Lower leg skin (tissue), 4 donors: ENCODE data around the gene LITAF. TPM values are rescaled to one million over a fixed set of nuclear protein-coding genes. Genes with fewer than 3 reads are reported as not detected.
"Not testable (repeated sequence)": the region's sequence is repeated elsewhere in the genome, so short reads cannot be mapped to it uniquely, and the experiment has no call there.

Source experiments
- DNase-seq, 2 donors: peaks; one replicate each; pipeline ENCODE4 v3.0.0-alpha.2; 2019; ENCODE audit warnings: low spot score in 2 of 2
- H3K4me3 ChIP-seq: fragments of 200-600 bp; sonication (generic); 2 replicates; pipeline ENCODE4 v1.5.1; 2017; ENCODE audit warnings: mild to moderate bottlenecking, low read depth; ENCODE audit not compliant: poor library complexity, severe bottlenecking
- CTCF ChIP-seq, 3 donors: fragments of 450-650 bp; IDR thresholded peaks; one replicate each; pipeline ENCODE4 v1.5.1; 2016; ENCODE audit warnings: antibody characterized with exemption in 3 of 3, mild to moderate bottlenecking in 3 of 3, moderate library complexity in 2 of 3
- POLR2A ChIP-seq, 2 donors: fragments of 450-650 bp; IDR thresholded peaks; one replicate each; pipeline ENCODE4 v1.6.1; 2016 to 2017; ENCODE audit warnings: antibody characterized with exemption in 2 of 2, mild to moderate bottlenecking in 1 of 2, moderate library complexity in 1 of 2
- WGBS, 2 donors: methylation state at CpG; one replicate each; pipeline ENCODE4 v1.1.5; 2018; 5-methylcytosine and 5-hydroxymethylcytosine counted together
- intact Hi-C: fragments of 100-400 bp; cut with DNase I; formaldehyde crosslinking; loops from one replicate; pipeline ENCODE4 v1.15.0; 2023; ENCODE audit warnings: low total_unique reads
- total RNA-seq, 4 donors: library from RNA; depleted of rRNA; stranded (reverse); fragments of >200 nt; gene quantifications; one replicate each; pipeline ENCODE4 v1.1.0, GENCODE V29; 2016

Gene LITAF
- total RNA-seq, 4 donors from 2014 or later, result 54.9 to 84.2 (median 67.7) TPM

GRCh38 chr16:11581678-11582077 lies 5.0 kb downstream of the LITAF start:
- WGBS, 2 donors, result 86 to 90% methylated on average over 3 of the region's 3 CpGs
- intact Hi-C loops, result no loop called here

DNA sequence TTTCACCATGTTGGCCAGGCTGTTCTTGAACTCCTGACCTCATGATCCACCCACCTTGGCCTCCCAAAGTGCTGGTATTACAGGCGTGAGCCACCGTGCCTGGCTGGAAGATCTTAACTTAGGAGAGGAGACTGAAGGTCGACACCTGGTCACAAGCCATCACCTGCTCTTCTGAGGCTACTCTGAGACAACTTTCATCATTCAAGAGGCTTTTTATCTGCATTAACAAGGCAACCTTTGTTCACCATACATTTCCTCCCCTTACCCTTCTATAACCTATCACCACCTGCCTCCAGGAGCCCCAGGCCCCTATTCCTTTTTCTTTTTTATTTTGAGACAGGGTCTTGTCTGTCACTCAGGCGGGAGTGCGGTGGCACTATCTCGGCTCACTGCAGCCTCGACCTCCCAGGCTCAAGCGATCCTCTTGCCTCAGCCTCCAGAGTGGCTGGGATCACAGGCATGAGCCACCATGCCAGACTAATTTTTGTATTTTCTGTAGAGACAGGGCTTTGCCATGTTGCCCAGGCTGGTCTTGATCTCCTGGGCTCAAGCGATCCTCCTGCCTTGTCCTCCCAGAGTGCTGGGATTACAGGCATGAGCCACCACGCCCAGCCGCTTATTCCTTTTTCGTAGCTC lies 6.2 kb downstream of the LITAF start:
- H3K4me3 ChIP-seq, result no peak overlapping the region
- WGBS, 2 donors, result 92 to 93% methylated on average over 12 of the region's 12 CpGs
- TF ChIP-seq CTCF (IDR thresholded peaks at IDR 0.05) (no peak), POLR2A (IDR thresholded peaks at IDR 0.05) (no peak)
- intact Hi-C loops, result no loop called here
- DNase-seq, result no peak

More at GRCh38 chr16:11581678-11582077, 5.0 kb downstream of the LITAF start:
- TF ChIP-seq CTCF (IDR thresholded peaks at IDR 0.05) (no peak), POLR2A (IDR thresholded peaks at IDR 0.05) (no peak)
- no peak overlapping the region for H3K4me3 ChIP-seq
- no peak for DNase-seq

- WGBS, 2 donors, result 85 to 87% methylated on average over 8 of the region's 8 CpGs
Observed at GRCh38 chr16:11577290-11577660, 9.4 kb downstream of the LITAF start.

GRCh38 chr16:11576427-11577289 lies 10.1 kb downstream of the LITAF start:
- DNase-seq, result no peak
- no peak for TF ChIP-seq POLR2A (IDR thresholded peaks at IDR 0.05)
- H3K4me3 ChIP-seq, result no peak overlapping the region
- intact Hi-C loops, result no loop called here
- WGBS, 2 donors, result 60 to 63% methylated on average over 9 of the region's 9 CpGs

More at GRCh38 chr16:11577290-11577660, 9.4 kb downstream of the LITAF start:
- H3K4me3 ChIP-seq, DNase-seq, intact Hi-C loops: not testable (repeated sequence)

- intact Hi-C loops, result no loop called here
- WGBS, 2 donors, result 82 to 83% methylated on average over 7 of the region's 7 CpGs
- H3K4me3 ChIP-seq, result no peak overlapping the region
- TF ChIP-seq POLR2A (IDR thresholded peaks at IDR 0.05) (no peak), CTCF (IDR thresholded peaks at IDR 0.05) (no peak)
- no peak for DNase-seq
Observed at GRCh38 chr16:11575223-11575589, 11.5 kb downstream of the LITAF start.

GRCh38 chr16:11572301-11572995 lies 14.3 kb downstream of the LITAF start:
- TF ChIP-seq CTCF (IDR thresholded peaks at IDR 0.05), result no peak
- no peak for TF ChIP-seq POLR2A (IDR thresholded peaks at IDR 0.05)
- DNase-seq, result no peak
- 77 to 81% methylated on average over 17 of the region's 17 CpGs for WGBS, 2 donors
- intact Hi-C loops, result no loop called here
- no peak overlapping the region for H3K4me3 ChIP-seq
